ENCODE results near the gene HPCA. TPM values are rescaled to one million over a fixed set of nuclear protein-coding genes. Genes with fewer than 3 reads are reported as not detected.

HPCA gene
- total and polyA plus RNA-seq, 2 of the 8 experiments (the other 6 are each of a cell fraction or from before 2014, with no cell fraction given), result 0.70 to 1.4 TPM

GRCh38 chr1:32868806-32869455, 17.4 kb upstream of the HPCA start:
- Histone ChIP-seq H2AFZ (ENCODE audit: low read length) (no peak overlapping the region), H3K79me1 (ENCODE audit: low read depth, low read length) (no peaks in the 10 kb centered on the region), H2BK20ac (ENCODE audit: low read length) (no peak overlapping the region), H3K56ac (replicated peaks; ENCODE audit: insufficient read length, low read depth, low read length) (no peak overlapping the region), H3K14ac (ENCODE audit: insufficient read length) (no peak overlapping the region), H2BK120ac (replicated peaks; ENCODE audit: low read depth, low read length) (no peak overlapping the region), H3K4me2 (ENCODE audit: insufficient read depth in 1 of 2, low read depth in 2 of 2, low read length in 2 of 2) (no peak overlapping the region), H2BK15ac (ENCODE audit: low read length) (no peak overlapping the region), H2BK5ac (ENCODE audit: low read depth, low read length) (no peak overlapping the region), H3K9ac (replicated peaks in 1 of 4; ENCODE audit: extremely low read depth in 1 of 4, low read depth in 3 of 4, low read length in 3 of 4) (no peak overlapping the region), H3K9me3 (ENCODE audit: insufficient read depth in 2 of 2, low read depth in 1 of 2, low read length in 1 of 2) (no peaks in the 10 kb centered on the region), H3K36me3 (ENCODE audit: control insufficient read depth in 2 of 4, insufficient read depth in 4 of 4, low read length in 3 of 4) (no peaks in the 10 kb centered on the region; a peak in 1 of 8 replicates), H3K4ac (replicated peaks; ENCODE audit: insufficient read length, low read depth, low read length) (no peak overlapping the region), H3K27ac (ENCODE audit: low read depth, low read length) (no peak overlapping the region), H4K8ac (ENCODE audit: extremely low read depth, insufficient read depth, low read length) (no peak overlapping the region), H4K20me1 (replicated peaks in 1 of 2; ENCODE audit: control insufficient read depth in 1 of 2, insufficient read depth in 2 of 2, low read length in 2 of 2) (peaks cover 0 to 2% of the 10 kb centered on the region in 2 experiments), H4K5ac (ENCODE audit: insufficient read length, low read depth, low read length) (no peak overlapping the region), H3K4me3 (ENCODE audit: extremely low read depth in 1 of 4, insufficient read depth in 2 of 4, low read depth in 3 of 4, low read length in 4 of 4) (no peak overlapping the region), H3K79me2 (ENCODE audit: control insufficient read depth in 1 of 2, insufficient read depth in 2 of 2, low read length in 2 of 2) (no peaks in the 10 kb centered on the region), H3K4me1 (replicated peaks in 1 of 4; ENCODE audit: control insufficient read depth in 3 of 4, insufficient read depth in 4 of 4, low read length in 3 of 4) (peaks cover 3 to 23% (median 18%) of the 10 kb centered on the region in 4 experiments), H4K91ac (replicated peaks; ENCODE audit: insufficient read length, low read length) (no peak overlapping the region), H3K23ac (ENCODE audit: insufficient read length) (no peak overlapping the region), H3K18ac (ENCODE audit: extremely low read depth, low read length) (no peak overlapping the region), H2AK5ac (ENCODE audit: low read depth, low read length) (no peak overlapping the region), H3K23me2 (ENCODE audit: low read depth, low read length) (peaks cover 6% of the 10 kb centered on the region; the same call in 1 of the 2 replicates), H3K27me3 (replicated peaks in 1 of 4; ENCODE audit: control insufficient read depth in 3 of 4, extremely low read depth in 1 of 4, insufficient read depth in 3 of 4, low read length in 3 of 4) (peaks cover 6 to 35% (median 28%) of the 10 kb centered on the region in 4 experiments), H2BK12ac (ENCODE audit: low read depth, low read length) (no peak overlapping the region)
- 96% methylated on average over 9 of the region's 9 CpGs; no CpG with 5 or more reads in 1 of the 2 experiments for WGBS, 2 experiments (ENCODE audit: extremely low coverage in 1 of 2, insufficient coverage in 1 of 2, insufficient read length in 1 of 2, insufficient replicate concordance in 2 of 2, low coverage in 1 of 2, low lambda C conversion rate in 2 of 2, missing lambda C conversion rate in 1 of 2)
- POLR2A ChIA-PET (ENCODE audit: partially characterized antibody), result interaction anchor here (0.6 to 1.6 kb wide), 5 partner anchors 10 to 93 kb away, joined by 3 to 5 read pairs (median 3); partner anchors contain the start of genes S100PBP and YARS1
- DNase-seq (ENCODE audit: low read depth in 1 of 2, low spot score in 2 of 2) (no peak), FAIRE-seq (no peak)
- TF ChIP-seq EZH2 (IDR thresholded peaks at IDR 0.05; ENCODE audit: low read depth, low read length, severe bottlenecking) (no peak), SP4 (IDR thresholded peaks at IDR 0.05; ENCODE audit: low read length) (no peak)
- CTCF ChIA-PET (ENCODE audit: partially characterized antibody), result interaction anchor here (0.7 to 1.0 kb wide), 3 partner anchors 9 to 171 kb away, joined by 3 to 4 read pairs (median 3); no protein-coding TSS in a partner anchor
